ENCODE measurements around the gene DNAJC18. TPM values are rescaled to one million over a fixed set of nuclear protein-coding genes. Genes with fewer than 3 reads are reported as not detected.

Gene DNAJC18
- total RNA-seq, 1 donor from 2014 or later, result 69.6 TPM

DNA sequence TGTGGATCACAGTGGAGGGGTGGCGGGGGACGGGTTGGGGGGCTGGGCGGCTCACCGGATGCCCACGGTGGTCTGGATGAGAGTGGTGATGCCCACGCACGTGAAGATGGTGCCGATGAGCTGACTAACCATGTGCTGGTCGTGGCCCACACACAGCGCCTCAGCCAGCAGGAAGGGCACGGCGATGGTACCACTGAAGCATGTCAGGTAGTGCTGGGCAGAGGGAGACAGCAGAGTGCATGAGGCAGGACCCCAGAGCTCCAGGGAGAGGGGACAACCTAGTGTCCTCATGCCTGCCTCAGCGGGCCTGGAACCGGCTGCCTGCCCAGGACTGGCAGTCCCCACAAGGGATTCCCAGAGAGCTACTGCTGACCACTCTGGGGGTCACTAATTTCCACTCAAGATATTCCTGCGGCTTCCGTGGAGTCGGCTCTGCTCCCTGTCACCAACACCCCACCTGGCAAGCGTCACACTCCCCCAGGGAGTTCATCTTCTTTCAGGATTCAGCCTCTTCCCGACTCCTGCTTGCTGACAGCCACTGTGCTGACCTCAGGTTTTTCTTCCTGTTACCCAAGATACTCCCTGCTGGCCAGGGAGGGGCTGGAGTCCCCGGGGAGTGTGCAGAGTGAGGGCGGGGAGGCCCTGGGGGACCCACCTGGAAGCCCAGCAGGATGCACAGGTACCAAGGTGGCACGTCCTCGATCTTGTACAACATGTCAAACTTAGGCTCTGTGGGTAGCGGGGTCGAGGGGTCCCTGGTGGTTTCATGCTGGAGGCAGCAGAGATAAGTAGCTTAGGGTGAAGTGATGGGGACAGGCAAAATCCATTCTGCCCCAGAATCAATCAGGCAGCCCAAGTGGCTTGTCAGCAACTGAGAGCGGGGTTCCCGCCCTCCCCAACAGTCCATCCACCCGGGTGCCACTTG, 57.2 kb downstream of the DNAJC18 start:
- Mint-ChIP-seq H3K9me3 (ENCODE audit: unreplicated experiment) (no peaks in the 10 kb centered on the region), H3K4me1 (ENCODE audit: unreplicated experiment) (peaks cover 12% of the 10 kb centered on the region), H3K4me3 (ENCODE audit: unreplicated experiment) (no peak overlapping the region), H3K27me3 (ENCODE audit: unreplicated experiment) (peaks cover 6% of the 10 kb centered on the region), H3K27ac (ENCODE audit: unreplicated experiment) (no peak overlapping the region), H3K36me3 (ENCODE audit: low read depth, unreplicated experiment) (peaks cover 9% of the 10 kb centered on the region)
- no peak for DNase-seq (ENCODE audit: low spot score)
- TF ChIP-seq, protein P1, sequence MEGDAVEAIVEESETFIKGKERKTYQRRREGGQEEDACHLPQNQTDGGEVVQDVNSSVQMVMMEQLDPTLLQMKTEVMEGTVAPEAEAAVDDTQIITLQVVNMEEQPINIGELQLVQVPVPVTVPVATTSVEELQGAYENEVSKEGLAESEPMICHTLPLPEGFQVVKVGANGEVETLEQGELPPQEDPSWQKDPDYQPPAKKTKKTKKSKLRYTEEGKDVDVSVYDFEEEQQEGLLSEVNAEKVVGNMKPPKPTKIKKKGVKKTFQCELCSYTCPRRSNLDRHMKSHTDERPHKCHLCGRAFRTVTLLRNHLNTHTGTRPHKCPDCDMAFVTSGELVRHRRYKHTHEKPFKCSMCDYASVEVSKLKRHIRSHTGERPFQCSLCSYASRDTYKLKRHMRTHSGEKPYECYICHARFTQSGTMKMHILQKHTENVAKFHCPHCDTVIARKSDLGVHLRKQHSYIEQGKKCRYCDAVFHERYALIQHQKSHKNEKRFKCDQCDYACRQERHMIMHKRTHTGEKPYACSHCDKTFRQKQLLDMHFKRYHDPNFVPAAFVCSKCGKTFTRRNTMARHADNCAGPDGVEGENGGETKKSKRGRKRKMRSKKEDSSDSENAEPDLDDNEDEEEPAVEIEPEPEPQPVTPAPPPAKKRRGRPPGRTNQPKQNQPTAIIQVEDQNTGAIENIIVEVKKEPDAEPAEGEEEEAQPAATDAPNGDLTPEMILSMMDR (IDR thresholded peaks at IDR 0.05; ENCODE audit: unreplicated experiment), result no peak

DNA sequence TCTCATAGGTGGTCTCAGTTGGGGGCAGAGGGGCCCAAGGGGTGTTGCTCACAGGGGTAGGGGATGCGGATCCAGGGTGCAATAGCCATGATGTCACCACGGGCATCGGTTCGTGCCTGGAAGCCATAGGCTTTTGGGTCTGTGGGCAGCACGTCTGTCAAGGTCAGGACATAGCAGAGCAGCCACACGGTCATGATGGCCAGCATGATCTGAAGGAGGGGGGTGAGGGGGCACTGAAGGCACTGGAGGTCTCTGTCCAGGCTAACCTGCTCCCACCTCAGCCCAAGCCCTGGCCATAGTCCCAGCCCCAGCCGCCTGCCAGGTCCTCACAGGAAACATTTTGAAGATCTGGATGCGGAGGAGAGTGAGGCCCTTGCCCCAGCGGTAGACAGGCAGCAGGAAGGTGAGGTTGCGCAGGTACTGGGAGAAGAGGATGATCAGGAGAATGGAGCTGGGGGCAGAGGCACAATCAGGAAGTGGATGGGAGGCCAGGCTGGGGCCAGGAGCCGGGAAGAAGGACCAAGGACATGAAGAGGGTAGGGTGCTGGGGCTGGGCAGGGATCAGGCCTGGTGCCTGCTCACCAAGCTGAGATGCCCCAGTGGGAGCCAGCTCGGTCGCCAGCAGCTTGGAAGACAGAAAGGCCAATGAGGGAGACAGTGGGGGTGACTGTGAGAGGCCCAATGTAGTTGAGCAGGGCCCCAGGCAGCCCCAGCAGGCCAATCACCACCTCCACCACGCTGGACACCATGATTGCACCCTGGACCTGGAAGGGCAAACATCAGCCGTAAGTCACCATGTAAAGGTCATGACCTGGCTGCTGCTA, 59.5 kb downstream of the DNAJC18 start:
- TF ChIP-seq, protein P1 (IDR thresholded peaks at IDR 0.05; ENCODE audit: unreplicated experiment), result no peak
- H3K27me3 Mint-ChIP-seq (ENCODE audit: unreplicated experiment), result peaks cover 6% of the 10 kb centered on the region
- no peaks in the 10 kb centered on the region for H3K9me3 Mint-ChIP-seq (ENCODE audit: unreplicated experiment)
- peaks cover 9% of the 10 kb centered on the region for H3K36me3 Mint-ChIP-seq (ENCODE audit: low read depth, unreplicated experiment)
- H3K4me1 Mint-ChIP-seq (ENCODE audit: unreplicated experiment), result peaks cover 12% of the 10 kb centered on the region
- H3K27ac Mint-ChIP-seq (ENCODE audit: unreplicated experiment), result no peak overlapping the region
- H3K4me3 Mint-ChIP-seq (ENCODE audit: unreplicated experiment), result no peak overlapping the region
- no peak for DNase-seq (ENCODE audit: low spot score)

DNA sequence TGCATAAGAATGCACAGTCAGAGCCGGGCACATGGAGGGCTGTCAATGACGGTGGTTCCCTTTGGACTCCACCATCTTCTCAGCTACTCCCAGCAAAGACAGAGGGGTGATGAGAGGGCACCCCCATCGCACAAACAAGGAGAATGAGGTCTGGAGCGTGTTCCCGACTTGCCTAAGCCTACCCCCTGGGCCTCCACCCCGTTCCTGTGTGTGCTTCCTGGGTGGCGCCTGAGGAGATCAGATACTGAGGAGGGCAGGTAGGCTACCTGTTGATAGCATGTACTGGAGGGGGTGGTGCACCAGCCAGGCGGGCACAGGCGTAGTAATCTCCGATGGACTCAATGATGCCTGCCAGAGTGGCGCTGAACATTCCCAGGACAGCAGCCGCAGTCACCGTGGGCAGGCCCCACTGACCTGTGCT, 60.4 kb downstream of the DNAJC18 start:
- Mint-ChIP-seq H3K27me3 (ENCODE audit: unreplicated experiment) (peaks cover 8% of the 10 kb centered on the region), H3K4me3 (ENCODE audit: unreplicated experiment) (no peak overlapping the region), H3K36me3 (ENCODE audit: low read depth, unreplicated experiment) (peaks cover 10% of the 10 kb centered on the region), H3K27ac (ENCODE audit: unreplicated experiment) (no peak overlapping the region), H3K9me3 (ENCODE audit: unreplicated experiment) (no peaks in the 10 kb centered on the region), H3K4me1 (ENCODE audit: unreplicated experiment) (peaks cover 9% of the 10 kb centered on the region)
- DNase-seq (ENCODE audit: low spot score), result no peak
- TF ChIP-seq, protein P1 (IDR thresholded peaks at IDR 0.05; ENCODE audit: unreplicated experiment), result no peak

DNA sequence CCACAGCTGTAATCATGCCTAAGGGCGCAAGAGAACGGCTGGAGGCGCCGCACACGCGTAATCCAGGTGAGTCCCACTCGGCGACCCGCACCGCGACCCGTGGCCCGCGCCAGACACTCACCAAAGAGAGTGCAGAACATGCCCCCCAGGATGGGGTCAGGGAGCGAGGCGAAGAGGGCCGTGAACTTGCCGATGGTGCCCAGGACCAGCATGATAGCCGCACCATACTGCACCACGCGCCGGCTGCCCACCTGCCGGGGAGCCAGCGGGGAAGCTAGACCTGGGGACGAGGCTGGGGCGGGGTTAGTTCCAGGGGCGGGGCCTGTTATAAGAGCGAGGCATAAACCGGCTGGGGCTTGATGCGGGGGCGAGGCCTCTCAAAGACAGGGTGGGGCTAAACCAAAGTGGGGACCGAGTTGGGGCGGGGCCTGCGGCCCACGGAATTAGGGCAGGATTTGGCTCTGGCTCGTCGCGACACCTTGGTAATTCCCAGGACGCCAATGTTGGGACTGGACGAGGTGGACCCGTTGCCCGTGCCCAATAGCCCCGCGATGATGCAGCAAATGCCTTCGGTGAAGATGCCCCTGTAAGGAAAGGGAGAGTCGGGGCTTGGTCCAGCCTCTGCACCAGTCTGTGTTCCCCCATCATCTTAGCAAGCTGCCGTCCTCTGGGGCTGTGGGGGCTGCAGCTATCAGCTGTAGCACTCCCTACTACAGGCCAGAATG, 61.1 kb downstream of the DNAJC18 start:
- no peak for DNase-seq (ENCODE audit: low spot score)
- Mint-ChIP-seq H3K27ac (ENCODE audit: unreplicated experiment) (no peak overlapping the region), H3K4me3 (ENCODE audit: unreplicated experiment) (no peak overlapping the region), H3K36me3 (ENCODE audit: low read depth, unreplicated experiment) (peaks cover 17% of the 10 kb centered on the region), H3K9me3 (ENCODE audit: unreplicated experiment) (no peaks in the 10 kb centered on the region), H3K27me3 (ENCODE audit: unreplicated experiment) (peaks cover 11% of the 10 kb centered on the region), H3K4me1 (ENCODE audit: unreplicated experiment) (peaks cover 12% of the 10 kb centered on the region)
- TF ChIP-seq, protein P1 (IDR thresholded peaks at IDR 0.05; ENCODE audit: unreplicated experiment), result no peak

All from endothelial cell (in vitro differentiated cells).